GM19240 (cell line): Measurements from ENCODE around the gene EIF2S3B.
"Not testable (repeated sequence)": the region's sequence is repeated elsewhere in the genome, so short reads cannot be mapped to it uniquely, and the experiment has no call there.

Experiments
- DNase-seq: peaks from one replicate; pipeline ENCODE4 v3.0.0; 2011; ENCODE audit warnings: low spot score; ENCODE audit not compliant: insufficient read length

The EIF2S3B gene

GRCh38 chr12:10505620-10506019, at the start of gene EIF2S3B:
EIF2S3B (plus strand) TSS chr12:10505890; CDS start chr12:10505903, 13 bp downstream.
- no peak for DNase-seq

- DNase-seq: no peak
These were observed 48.8 kb upstream of the EIF2S3B start for GRCh38 chr12:10456856-10457255.

GRCh38 chr12:10457760-10458159, 47.9 kb upstream of the EIF2S3B start:
- no peak for DNase-seq

GRCh38 chr12:10466311-10466710, 39.4 kb upstream of the EIF2S3B start:
- DNase-seq: no peak

GRCh38 chr12:10469701-10470100, 36.0 kb upstream of the EIF2S3B start:
- no peak for DNase-seq

GRCh38 chr12:10472808-10473207, 32.9 kb upstream of the EIF2S3B start:
- DNase-seq: not testable (repeated sequence)

- not testable (repeated sequence) for DNase-seq
These were observed 23.8 kb upstream of the EIF2S3B start for GRCh38 chr12:10481901-10482300.

- not testable (repeated sequence) for DNase-seq
These were observed 18.4 kb upstream of the EIF2S3B start for GRCh38 chr12:10487328-10487727.

- no peak for DNase-seq
These were observed 13.9 kb upstream of the EIF2S3B start for GRCh38 chr12:10491766-10492165.

GRCh38 chr12:10497602-10498001, 8.1 kb upstream of the EIF2S3B start:
- DNase-seq: no peak

- DNase-seq: no peak
These were observed 7.6 kb upstream of the EIF2S3B start for GRCh38 chr12:10498042-10498441.

- no peak for DNase-seq
These were observed 4.7 kb upstream of the EIF2S3B start for GRCh38 chr12:10501030-10501429.

- DNase-seq: no peak
These were observed 2.2 kb upstream of the EIF2S3B start for GRCh38 chr12:10503460-10503859.

- DNase-seq: no peak
These were observed 6.2 kb downstream of the EIF2S3B start for GRCh38 chr12:10511756-10512355.

GRCh38 chr12:10512798-10513197, 7.1 kb downstream of the EIF2S3B start:
- DNase-seq: no peak

- no peak for DNase-seq
These were observed 15.9 kb downstream of the EIF2S3B start for GRCh38 chr12:10521555-10521954.

- no peak for DNase-seq
These were observed 22.7 kb downstream of the EIF2S3B start for GRCh38 chr12:10528174-10528953.

- no peak for DNase-seq
These were observed 23.9 kb downstream of the EIF2S3B start for GRCh38 chr12:10529603-10530002.

GRCh38 chr12:10537721-10538120, 32.0 kb downstream of the EIF2S3B start:
- no peak for DNase-seq

GRCh38 chr12:10540776-10541205, 35.1 kb downstream of the EIF2S3B start:
- no peak for DNase-seq

- no peak for DNase-seq
These were observed 37.8 kb downstream of the EIF2S3B start for GRCh38 chr12:10543499-10543898.

GRCh38 chr12:10551375-10551774, 45.7 kb downstream of the EIF2S3B start:
- DNase-seq: no peak

GRCh38 chr12:10553148-10553547, 47.5 kb downstream of the EIF2S3B start:
- DNase-seq: no peak
